GM21786 (cell line): ENCODE data around the gene NPM1.
"Not testable (repeated sequence)": the region's sequence is repeated elsewhere in the genome, so short reads cannot be mapped to it uniquely, and the experiment has no call there.

Experiments used
- ATAC-seq: cut with Tn5 transposase; IDR thresholded peaks from one replicate; pipeline ENCODE4 v1.9.1; 2021; ENCODE audit not compliant: unreplicated experiment

The NPM1 gene

DNA sequence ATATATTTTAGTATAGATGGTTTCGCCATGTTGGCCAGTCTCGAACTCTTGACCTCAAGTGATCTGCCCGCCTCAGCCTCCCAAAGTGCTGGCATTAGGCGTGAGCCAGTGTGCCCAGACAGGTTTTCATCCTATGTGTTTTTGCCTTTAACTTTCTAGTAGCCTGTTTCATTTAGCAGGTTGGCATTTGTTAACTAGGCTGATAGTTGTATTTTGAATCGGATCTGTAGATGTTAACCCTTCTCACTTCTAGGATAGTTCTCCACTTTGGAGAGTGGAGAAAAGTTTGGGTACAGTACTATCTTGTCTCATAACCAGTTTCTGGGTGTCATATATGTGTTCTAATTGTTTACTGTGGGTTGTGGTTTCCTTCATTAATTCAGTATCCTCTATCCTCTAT is 24.5 kb downstream of the NPM1 start:
- no peak for ATAC-seq

DNA sequence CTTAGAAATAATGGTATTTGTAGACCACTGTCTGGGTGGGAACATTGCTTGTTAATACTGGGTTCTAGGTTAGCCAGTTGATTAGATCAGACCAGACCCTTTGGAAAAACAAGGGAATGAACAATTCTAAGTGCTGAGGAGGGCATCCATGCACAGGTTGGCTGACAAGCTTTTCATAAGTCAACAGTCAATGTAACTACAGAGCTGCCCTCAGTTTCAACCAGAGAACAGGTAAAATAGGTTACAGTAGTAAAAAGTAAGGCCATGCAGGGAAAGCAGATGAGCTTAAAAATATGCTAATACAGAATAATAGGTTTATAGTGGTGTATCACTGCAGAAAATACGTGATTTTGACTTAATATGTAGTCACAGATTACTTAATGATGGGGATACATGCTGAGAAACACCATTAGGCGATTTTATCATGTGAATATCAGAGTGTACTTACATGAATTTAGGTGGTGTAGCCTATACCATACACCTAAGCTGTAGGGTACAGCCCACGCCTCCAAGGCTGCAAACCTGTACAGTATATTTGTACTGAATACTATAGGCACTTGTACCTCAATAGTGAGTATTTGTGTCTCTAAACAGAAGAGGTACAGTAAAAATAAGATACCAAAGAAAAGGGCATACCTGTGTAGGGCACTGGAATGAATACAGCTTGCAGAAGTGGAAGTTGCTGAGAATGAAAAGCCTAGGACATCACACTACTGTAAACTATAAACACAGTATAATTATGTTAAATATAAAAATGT is 25.7 kb downstream of the NPM1 start:
- no peak for ATAC-seq

DNA sequence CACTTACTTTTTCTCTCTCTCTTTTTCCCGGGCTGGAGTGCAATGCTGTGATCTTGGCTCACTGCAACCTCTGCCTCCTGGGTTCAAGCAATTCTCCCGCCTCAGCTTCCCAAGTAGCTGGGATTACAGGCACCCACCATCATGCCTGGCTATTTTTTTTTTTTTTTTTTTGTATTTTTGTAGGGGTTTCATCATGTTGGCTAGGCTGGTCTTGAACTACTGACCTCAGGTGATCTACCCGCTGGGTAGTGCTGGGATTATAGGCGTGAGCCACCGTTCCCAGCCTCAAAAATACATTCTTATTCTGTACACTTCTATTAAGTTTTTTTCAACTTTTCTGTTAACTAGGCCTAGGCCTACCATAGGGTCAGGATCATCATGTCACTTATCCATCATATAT is 26.3 kb downstream of the NPM1 start:
- ATAC-seq: not testable (repeated sequence)

DNA sequence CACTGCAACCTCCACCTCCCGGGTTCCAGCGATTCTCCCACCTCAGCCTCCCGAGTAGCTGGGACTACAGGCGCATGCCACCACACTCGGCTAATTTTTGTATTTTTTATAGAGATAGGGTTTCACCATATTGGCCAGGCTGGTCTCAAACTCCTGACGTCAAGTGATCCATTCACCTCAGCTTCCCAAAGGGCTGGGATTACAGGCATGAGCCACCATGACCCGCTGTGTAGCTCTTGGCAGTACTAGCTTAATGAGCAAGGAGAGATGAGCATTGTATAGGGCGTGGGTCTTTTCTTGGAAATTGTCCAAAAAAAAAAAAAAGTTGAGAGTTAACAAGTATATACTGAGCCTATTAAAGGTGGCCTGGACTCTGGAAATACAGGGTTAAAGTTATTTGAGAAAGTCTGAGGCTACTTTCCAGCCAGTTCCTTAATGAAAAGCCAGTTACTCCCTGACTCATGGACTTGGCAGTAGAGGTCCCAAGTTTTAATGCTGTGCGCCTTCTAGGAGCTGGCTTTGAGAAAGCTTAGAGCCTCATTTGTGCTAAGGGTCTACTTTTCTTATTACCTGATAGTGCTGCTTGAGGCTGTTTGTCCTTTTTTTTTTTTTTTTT is 27.6 kb downstream of the NPM1 start:
- ATAC-seq: no peak

DNA sequence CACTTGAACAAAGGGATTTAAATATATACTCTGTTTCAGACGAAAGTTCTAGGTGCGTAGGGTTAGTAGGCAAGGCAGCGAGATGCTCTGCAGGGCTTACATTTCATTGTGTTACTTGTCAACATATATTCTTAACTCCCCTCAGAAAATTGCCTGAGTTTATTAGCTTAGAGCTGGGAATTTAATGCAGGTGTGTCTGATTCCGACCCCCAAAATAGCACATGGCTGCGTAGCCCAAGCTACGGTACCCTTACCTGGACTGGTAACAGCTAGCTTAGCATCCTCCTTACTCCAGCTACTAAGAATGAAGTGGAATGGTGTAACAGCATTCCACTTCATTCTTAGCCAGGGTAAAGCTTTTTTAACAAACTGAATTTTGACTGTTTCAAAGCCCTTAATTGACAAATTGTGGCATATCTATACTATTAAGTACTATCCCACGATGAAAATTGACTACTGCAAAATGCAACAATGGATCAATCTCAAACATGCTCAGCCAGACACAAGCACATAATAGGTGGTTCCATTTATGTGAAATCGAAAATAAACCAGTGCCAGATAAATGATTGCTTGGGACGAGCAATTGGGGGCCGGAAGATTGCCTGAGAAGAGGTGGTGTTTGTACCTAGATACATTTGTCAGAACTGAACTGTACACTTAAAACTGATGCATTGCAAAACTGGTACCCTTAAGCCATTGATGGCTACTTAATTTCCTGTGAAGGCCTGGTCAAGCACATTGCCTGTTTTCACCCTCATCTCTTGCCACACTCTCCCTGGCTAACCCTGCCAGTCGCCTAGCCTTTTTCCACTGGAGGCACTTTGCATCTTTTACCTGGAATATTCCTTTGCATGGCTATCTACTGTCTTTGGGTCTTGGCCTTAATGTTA is 28.8 kb downstream of the NPM1 start:
- ATAC-seq: no peak

DNA sequence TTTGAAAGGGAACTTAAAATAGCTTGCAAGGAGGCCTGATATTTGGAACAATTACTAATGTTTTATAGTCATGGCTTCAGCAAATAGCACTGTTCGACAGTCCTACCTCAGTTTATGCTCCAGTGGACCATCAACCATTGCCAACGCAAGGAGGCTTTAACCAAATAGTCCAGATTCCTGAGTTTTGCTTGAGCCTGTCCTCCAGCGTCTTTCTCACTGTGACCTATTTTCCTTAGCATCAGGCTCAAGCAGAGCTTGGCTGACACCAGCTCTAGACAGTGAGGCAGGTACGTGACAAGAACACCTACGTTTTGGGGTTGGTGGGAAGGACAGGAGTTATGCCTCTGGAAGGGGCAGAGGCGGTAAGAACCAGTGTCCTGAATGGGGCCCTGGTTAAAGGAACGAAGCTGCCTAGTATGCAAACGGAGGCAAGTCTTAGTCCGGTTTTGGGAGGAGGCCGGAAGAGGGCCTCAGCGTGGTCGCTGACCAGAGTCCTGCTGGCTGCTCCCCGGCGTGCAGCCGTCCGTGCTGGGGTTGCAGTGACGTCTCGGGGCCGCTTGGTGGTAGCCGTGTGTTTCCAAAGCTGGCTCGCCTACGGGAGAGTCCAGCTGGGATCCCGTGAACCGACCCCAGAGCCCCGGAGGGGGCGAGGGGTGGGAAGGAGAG is 30.8 kb downstream of the NPM1 start:
- ATAC-seq: peak; percentile 83

DNA sequence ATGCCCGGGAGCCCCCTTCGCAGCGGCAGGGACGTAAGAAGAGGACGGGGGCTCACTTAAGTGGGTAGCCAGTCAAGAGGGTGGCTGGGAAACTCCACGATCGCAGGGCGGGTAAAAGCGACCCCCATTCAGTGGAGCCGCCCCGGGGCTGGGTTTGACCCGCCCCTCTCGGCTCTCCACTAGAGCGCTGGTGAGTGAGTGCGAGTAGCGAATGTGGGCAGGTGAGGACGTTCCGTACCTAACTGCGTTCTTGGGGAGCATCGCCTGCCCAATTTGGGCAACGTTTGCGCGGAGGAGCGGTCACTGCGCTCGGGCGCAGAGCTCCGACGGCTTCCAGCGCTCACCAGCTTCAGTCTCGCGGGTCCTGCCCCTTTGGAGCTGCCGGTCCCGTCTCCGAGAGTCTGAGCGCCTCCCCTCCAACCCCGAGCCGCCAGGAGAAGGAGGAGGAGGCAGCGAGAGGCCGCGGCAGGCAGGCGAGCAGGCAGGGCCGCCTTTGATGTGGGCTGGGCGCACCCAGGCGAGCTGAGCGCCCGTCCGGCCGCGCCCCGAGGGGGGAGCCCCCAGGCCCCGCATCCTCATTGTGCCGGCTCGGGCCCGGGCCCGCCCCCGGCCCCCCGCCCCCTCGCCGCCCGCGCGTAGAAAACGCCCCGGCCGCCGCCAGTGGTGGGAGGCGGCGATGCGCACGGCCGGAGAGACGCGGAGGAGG is 31.5 kb downstream of the NPM1 start, which contains the start of gene FGF18:
TSS of gene FGF18 (plus strand) at position 666 of the 706 bp plus-strand sequence. CDS start 553 bp downstream, outside the sequence.
- ATAC-seq: no peak

DNA sequence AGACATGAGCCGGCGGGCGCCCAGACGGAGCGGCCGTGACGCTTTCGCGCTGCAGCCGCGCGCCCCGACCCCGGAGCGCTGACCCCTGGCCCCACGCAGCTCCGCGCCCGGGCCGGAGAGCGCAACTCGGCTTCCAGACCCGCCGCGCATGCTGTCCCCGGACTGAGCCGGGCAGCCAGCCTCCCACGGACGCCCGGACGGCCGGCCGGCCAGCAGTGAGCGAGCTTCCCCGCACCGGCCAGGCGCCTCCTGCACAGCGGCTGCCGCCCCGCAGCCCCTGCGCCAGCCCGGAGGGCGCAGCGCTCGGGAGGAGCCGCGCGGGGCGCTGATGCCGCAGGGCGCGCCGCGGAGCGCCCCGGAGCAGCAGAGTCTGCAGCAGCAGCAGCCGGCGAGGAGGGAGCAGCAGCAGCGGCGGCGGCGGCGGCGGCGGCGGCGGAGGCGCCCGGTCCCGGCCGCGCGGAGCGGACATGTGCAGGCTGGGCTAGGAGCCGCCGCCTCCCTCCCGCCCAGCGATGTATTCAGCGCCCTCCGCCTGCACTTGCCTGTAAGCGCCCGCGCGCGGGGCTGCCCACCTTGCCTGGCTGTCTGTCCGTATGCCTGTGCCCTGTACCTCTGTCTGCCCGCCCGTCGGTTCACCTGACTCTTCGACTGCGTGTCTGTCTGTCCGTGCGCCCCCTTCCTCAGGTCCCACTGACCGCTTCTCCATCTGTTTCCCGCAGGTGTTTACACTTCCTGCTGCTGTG is 32.2 kb downstream of the NPM1 start:
- ATAC-seq: no peak

DNA sequence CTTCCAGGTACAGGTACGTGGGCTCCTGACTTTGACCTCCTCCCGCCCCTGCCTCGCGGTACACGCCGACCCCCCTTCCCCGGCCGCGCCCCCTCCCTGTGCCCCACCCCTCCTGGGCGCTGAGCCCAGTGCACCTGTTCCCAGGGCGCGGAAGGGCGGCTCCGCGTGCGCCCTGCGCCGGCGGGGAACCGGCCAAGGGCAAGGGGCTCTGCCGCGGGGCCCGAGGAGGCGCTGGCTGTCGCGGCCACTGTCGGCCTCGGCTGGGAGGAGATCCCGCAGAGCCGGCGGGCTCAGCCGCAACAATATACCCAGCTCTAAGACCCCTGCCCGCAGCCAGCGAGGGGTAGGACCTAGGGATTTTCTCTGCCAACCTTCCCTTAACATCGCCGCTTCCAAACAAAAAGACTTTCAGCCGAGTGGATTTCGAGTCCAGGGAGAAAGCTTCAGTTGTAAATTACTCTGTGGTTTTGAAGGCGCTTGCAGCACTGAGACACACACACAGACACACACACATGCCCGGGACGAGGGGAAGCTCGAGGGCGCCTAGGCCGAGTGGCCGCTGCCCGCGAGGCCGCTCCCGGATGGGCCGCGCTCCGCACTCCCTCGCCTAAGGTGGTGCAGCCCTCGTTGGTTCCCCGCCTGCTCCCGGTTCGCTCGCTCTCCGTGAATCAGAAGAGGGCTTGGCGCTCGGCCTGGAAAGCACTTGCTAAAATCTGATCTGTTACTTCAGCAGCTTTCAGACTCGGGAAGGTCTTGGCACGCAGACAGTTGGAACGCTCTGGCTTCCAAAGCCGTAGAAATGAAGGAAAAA is 33.0 kb downstream of the NPM1 start:
- ATAC-seq: no peak

DNA sequence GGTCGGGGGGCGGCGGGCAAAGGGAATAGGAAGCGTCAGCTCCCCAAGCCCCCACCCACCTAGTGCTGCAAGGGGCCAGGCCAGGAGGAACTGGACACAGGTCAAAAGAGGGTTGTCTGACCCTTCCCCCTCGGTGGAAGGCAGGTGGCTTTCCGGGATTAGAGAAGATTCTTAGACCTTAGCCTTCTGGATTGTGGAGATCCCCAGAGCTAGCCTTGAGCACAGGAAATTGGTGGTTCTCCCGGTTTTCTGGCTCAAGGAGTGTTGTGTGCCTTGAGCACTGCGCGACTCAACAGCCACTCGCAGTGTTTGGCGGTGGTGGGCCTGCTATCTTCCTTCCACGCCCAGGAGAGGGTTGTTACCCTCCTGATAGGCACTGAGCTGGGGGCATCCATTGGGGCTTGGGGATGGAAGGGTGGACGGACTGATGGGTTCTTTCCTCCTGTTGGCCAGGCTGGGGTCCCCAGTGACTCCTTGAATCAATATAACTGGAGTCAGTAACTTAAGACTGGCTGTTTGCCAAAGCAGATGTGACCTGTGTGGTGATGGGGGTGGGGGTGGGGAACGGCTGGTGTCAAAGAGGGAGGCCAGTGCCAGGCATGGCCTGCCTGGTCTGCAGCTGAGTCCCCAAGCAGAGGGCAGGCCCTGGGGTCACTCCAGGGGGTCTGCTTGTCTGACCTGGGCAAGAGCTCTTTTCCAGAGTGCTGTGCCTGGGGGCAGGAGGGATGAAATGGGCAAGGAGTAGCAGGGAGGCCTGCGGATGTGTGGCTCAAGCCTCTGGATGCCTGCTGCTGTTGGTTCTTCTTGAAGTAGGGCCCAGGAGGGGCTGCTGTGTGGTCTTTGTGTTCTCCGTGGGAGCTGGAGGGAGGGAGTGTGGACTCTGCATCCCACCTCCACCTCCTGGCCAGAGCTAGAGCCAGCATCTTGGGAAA is 33.9 kb downstream of the NPM1 start:
- no peak for ATAC-seq

DNA sequence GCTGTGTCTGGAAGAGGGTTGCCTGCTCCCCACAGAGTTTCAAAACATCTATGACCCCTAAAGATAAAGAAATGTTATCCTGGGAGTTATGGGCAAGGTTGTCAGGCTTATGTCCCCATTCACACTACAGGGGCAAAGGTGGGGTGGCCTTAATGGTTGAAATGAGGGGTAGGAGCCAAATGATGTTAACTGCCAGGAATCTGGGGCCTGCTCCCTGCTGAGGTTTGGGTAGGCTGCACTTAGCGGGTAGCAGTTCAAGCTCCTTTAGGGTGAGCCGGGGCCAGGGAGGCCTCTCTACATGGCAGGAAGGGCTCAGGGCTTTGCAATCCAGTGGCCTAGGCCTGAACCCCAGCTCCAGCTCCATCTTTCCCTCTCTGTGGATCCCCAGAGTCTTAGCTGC is 34.8 kb downstream of the NPM1 start:
- no peak for ATAC-seq

DNA sequence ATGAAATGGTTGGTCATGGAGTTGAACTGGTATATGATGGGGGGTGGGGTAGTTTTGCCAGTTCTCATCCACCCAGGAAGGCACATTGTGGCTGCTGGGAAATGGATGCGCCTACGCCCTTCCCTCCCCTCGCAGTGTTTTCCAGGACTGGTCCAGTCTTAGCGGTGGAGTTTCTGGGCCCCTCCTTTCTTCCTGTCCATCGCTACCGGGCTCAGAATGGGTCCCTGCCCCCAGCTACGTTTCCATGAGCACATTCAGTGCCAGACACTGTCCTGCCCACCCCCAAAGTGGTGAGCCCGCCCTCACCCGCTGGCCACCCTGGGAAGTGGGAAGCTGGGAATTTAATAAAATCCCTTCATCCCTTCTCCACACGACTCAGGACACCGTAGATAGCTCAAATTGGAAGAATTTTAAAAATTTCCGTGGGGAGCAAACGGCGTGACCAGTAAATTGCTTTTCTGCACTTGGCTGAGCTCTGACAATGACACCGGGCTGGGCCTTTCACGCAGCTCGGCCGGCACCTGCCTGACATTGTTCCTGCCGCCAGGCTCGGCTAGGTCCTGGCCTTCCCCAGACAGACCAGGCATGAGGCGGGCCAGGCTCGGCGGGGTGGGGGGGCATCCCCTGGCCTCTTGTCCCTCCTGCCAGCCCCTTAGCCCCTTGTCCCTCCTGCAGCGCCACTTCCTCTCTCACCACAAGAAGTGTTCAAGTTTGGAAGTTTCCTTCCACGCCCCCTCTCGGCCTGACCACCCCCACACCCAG is 35.4 kb downstream of the NPM1 start:
- no peak for ATAC-seq

DNA sequence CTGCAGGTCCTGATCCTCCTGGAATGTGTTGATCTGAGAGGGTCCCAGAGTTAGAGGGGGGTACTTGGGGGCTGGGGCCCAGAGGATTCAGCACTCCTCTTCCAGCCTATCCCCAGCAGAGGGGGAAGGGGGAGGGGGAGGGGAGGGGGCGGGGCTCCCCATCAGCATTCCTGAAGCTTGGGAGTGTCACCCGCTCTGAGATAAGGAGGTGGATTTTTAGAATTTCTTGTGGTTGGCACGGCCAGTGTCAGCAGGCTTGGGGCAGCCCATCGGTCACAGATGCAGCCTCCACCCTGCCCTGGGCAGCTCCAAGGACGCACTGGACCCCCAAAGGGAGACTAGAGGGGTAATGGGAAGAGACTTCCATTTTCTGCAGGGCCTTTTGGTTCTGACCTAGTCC is 37.1 kb downstream of the NPM1 start:
- ATAC-seq: no peak

DNA sequence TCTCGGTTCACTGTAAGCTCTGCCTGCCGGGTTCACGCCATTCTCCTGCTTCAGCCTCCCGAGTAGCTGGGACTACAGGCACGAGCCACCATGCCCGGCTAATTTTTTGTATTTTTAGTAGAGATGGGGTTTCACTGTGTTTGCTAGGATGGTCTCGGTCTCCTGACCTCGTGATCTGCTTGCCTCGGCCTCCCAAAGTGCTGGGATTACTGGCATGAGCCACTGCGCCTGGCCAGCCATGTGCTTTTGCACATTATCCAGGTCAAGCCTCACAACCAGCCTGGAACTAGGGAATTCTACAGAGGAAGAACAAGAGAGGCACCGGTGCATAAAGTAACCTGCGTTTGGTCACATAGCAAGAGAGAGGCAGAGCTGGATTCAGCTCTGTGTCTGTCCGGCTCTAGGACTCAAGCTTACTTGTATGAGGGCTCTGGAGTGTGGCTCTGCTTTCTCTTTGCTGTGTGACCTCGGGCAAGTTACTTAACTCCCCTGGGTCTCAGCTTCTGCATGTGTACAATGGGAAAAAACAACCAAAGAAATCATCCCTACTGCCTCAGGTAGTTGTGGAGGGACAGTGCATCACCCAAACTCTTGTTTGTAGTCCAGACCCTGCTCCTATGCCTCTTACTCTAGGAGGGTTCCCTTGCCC is 38.1 kb downstream of the NPM1 start:
- ATAC-seq: no peak

DNA sequence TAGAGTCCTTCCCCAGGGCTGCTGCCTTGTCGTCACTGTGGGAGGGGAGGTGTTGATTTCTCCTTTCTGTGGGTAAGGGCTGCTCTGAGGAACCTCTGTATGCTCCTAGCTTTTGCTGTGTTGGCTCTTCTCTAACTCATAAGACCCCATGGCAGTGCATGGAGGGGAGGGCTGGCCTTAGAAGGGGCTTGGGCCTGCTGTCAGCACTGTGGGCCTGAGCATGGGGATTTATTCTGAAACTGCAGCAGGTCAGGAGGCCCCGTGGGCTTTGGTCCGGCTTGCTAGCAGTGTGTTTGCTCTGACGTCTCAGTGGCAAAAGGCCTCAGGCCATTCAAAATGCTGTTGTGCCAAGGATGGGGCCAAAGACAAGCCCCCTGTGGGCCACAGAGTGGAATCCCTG is 38.6 kb downstream of the NPM1 start:
- ATAC-seq: no peak

DNA sequence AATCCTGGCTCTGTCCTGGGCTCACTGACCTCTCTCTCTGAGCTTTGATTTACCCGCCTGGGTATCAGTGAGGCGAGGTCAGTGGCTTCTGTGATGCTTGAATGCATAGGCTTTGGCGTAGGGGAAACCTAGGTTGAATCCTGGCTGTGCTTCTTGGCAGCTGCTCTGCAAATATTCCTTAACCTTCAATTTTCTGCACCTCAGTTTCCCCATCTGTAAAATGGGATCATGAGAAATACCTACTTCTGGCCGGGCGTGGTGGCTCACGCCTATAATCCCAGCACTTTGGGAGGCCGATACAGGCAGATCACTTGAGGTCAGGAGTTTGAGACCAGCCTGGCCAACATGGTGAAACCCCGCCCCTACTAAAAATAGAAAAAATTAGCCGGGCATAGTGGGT is 39.0 kb downstream of the NPM1 start:
- no peak for ATAC-seq
